IMR-90 (cell line): ENCODE results near the gene SLC6A6. TPM values are rescaled to one million over a fixed set of nuclear protein-coding genes. Genes with fewer than 3 reads are reported as not detected.

ENCODE experiments used
- ATAC-seq: fragments of 200-7000 bp; cut with Tn5 transposase; 2 replicates; pipeline ENCODE4 v1.9.1; 2020; ENCODE audit warnings: low read depth, mild to moderate bottlenecking, moderate library complexity
- BruUV-seq: library from RNA; stranded (reverse); fragments of 400-500 nt; replicated peaks from 2 replicates; lab custom pipeline; 2021; lab: Mats Ljungman, UMichigan
- CTCF ChIA-PET: fragments of 300-600 bp; formaldehyde crosslinking; extraction: SDS; loops from one replicate; lab custom pipeline; 2021; ENCODE audit warnings: antibody characterized with exemption; lab: Yijun Ruan, JAX
- POLR2A ChIA-PET: fragments of 300-600 bp; sonication (Branson Sonifier 250); formaldehyde crosslinking; loops from one replicate; lab custom pipeline; 2022; ENCODE audit warnings: antibody characterized with exemption; ENCODE audit not compliant: unreplicated experiment; lab: Charles Lee
- DNase-seq: peaks from one replicate; pipeline ENCODE4 v3.0.0; 2013
- H2AFZ ChIP-seq: replicated peaks from 2 replicates; pipeline ENCODE3; 2013; ENCODE audit warnings: low read length, mild to moderate bottlenecking; ENCODE audit not compliant: poor library complexity
- H2AK5ac ChIP-seq: 2 replicates; pipeline ENCODE4 v1.6.1; 2013; ENCODE audit warnings: low read depth, low read length, inconsistent platforms
- H2AK9ac ChIP-seq: replicated peaks from 2 replicates; pipeline ENCODE3; 2013; ENCODE audit warnings: mild to moderate bottlenecking, low read depth, low read length, moderate library complexity; ENCODE audit not compliant: poor library complexity
- H2BK120ac ChIP-seq: 2 replicates; pipeline ENCODE4 v1.6.1; 2013; ENCODE audit warnings: low read depth, low read length, inconsistent platforms
- H2BK15ac ChIP-seq: 3 replicates; pipeline ENCODE4 v1.6.1; 2013; ENCODE audit warnings: low read depth, low read length, inconsistent platforms
- H2BK20ac ChIP-seq: 2 replicates; pipeline ENCODE4 v1.6.1; 2013; ENCODE audit warnings: low read depth, mild to moderate bottlenecking, inconsistent platforms, low read length, moderate library complexity
- H2BK5ac ChIP-seq: 2 replicates; pipeline ENCODE4 v1.6.1; 2013; ENCODE audit warnings: mild to moderate bottlenecking, low read depth, low read length, inconsistent platforms; ENCODE audit not compliant: poor library complexity, severe bottlenecking
- H3K14ac ChIP-seq: replicated peaks from 2 replicates; pipeline ENCODE4 v1.6.1; 2013; ENCODE audit warnings: low read depth, low read length, inconsistent platforms
- H3K18ac ChIP-seq: 2 replicates; pipeline ENCODE4 v1.6.1; 2013; ENCODE audit warnings: low read depth, low read length, control low read depth
- H3K23ac ChIP-seq: 2 replicates; pipeline ENCODE4 v1.6.1; 2013; ENCODE audit warnings: low read depth, low read length, inconsistent platforms
- H3K27ac ChIP-seq: 2 replicates; pipeline ENCODE4 v1.5.1; 2013; ENCODE audit warnings: mild to moderate bottlenecking, control low read depth, low read length; ENCODE audit not compliant: insufficient read depth
- H3K27me3 ChIP-seq: 2 replicates; pipeline ENCODE4 v1.6.1; 2013; ENCODE audit warnings: low read length; ENCODE audit not compliant: control insufficient read depth, insufficient read depth
- H3K36me3 ChIP-seq: 2 replicates; pipeline ENCODE4 v1.6.1; 2013; ENCODE audit warnings: low read length, mixed read lengths; ENCODE audit not compliant: control insufficient read depth, insufficient read depth
- H3K4ac ChIP-seq: 2 replicates; pipeline ENCODE4 v1.6.1; 2013; ENCODE audit warnings: low read depth, low read length, inconsistent platforms
- H3K4me1 ChIP-seq: 2 replicates; pipeline ENCODE4 v1.6.1; 2013; ENCODE audit warnings: low read length, mixed read lengths; ENCODE audit not compliant: control insufficient read depth, insufficient read depth
- H3K4me2 ChIP-seq: 2 replicates; pipeline ENCODE4 v1.6.1; 2013; ENCODE audit warnings: low read depth, mild to moderate bottlenecking, control low read depth, low read length, moderate library complexity
- H3K4me3 ChIP-seq: 2 replicates; pipeline ENCODE4 v1.5.1; 2013; ENCODE audit warnings: low read depth, mild to moderate bottlenecking, control low read depth, low read length, moderate library complexity; ENCODE audit not compliant: insufficient read depth
- H3K56ac ChIP-seq: 2 replicates; pipeline ENCODE4 v1.6.1; 2013; ENCODE audit warnings: low read length, inconsistent platforms; ENCODE audit not compliant: insufficient read depth; ENCODE audit errors: extremely low read depth
- H3K79me1 ChIP-seq, 2 experiments: 2 replicates each; pipeline ENCODE4 v1.6.1; 2013; ENCODE audit warnings: low read length in 2 of 2, inconsistent platforms in 1 of 2, low read depth in 1 of 2
- H3K9ac ChIP-seq: 2 replicates; pipeline ENCODE4 v1.6.1; 2013; ENCODE audit warnings: low read depth, low read length, control low read depth
- H3K9me1 ChIP-seq: 2 replicates; pipeline ENCODE4 v1.6.1; 2013; ENCODE audit warnings: low read length, inconsistent platforms; ENCODE audit not compliant: insufficient read depth
- H3K9me3 ChIP-seq: 2 replicates; pipeline ENCODE4 v1.6.1; 2013; ENCODE audit warnings: low read length; ENCODE audit not compliant: control insufficient read depth, insufficient read depth
- H4K20me1 ChIP-seq: 2 replicates; pipeline ENCODE4 v1.6.1; 2013; ENCODE audit warnings: low read length, inconsistent platforms; ENCODE audit not compliant: insufficient read depth
- H4K5ac ChIP-seq: 2 replicates; pipeline ENCODE4 v1.6.1; 2013; ENCODE audit warnings: mild to moderate bottlenecking, low read depth, low read length, control low read depth
- H4K8ac ChIP-seq, 2 experiments: 2 replicates each; pipeline ENCODE4 v1.6.1; 2013; ENCODE audit warnings: low read depth in 2 of 2, low read length in 2 of 2, control low read depth in 1 of 2, inconsistent platforms in 1 of 2
- H4K91ac ChIP-seq: 2 replicates; pipeline ENCODE4 v1.6.1; 2013; ENCODE audit warnings: low read depth, low read length, inconsistent platforms; ENCODE audit not compliant: insufficient read depth
- CEBPB ChIP-seq: IDR thresholded peaks from 2 replicates; pipeline ENCODE4 v1.6.1; 2012; ENCODE audit warnings: low read depth, low read length, improper control_type of control experiment
- MAZ ChIP-seq: IDR thresholded peaks from 2 replicates; pipeline ENCODE4 v1.6.1; 2012; ENCODE audit warnings: low read depth, mild to moderate bottlenecking, low read length, improper control_type of control experiment, moderate library complexity, borderline replicate concordance
- RCOR1 ChIP-seq: IDR thresholded peaks from 2 replicates; pipeline ENCODE4 v1.6.1; 2012; ENCODE audit warnings: mild to moderate bottlenecking, low read length, improper control_type of control experiment; ENCODE audit not compliant: insufficient replicate concordance
- USF2 ChIP-seq: fragments of 150-350 bp; IDR thresholded peaks from 2 replicates; pipeline ENCODE4 v1.6.1; 2017; ENCODE audit warnings: mild to moderate bottlenecking, antibody characterized with exemption, low read length, low read depth
- WGBS, 2 experiments: methylation state at CpG; one replicate each; pipeline versions ENCODE4 v1.1.5 to v1.1.7; 2013; ENCODE audit warnings: missing lambda C conversion rate in 2 of 2; ENCODE audit not compliant: insufficient read length in 1 of 2; ENCODE audit errors: extremely low coverage in 2 of 2; 5-methylcytosine and 5-hydroxymethylcytosine counted together
- dilution Hi-C: fragments of 300-500 bp; cut with HindIII; formaldehyde crosslinking; loops from one replicate; pipeline ENCODE4 v1.14.3; 2018; ENCODE audit warnings: low sequenced_read_pairs; ENCODE audit not compliant: unreplicated experiment
- in situ Hi-C: fragments of 300-500 bp; cut with MboI; formaldehyde crosslinking; loops from 3 replicates; pipeline ENCODE4 v1.14.3; 2019; ENCODE audit warnings: low sequenced_read_pairs, inconsistent platforms, mixed read lengths
- intact Hi-C: fragments of 100-400 bp; cut with micrococcal nuclease; formaldehyde crosslinking; loops from 2 replicates; pipeline ENCODE4 v1.10.0; 2022
- polyA plus RNA-seq, 3 experiments: library from polyadenylated mRNA; depleted of rRNA; stranded (reverse); fragments of >200 nt; gene quantifications; 2 replicates each; pipeline ENCODE4 v1.2.3, GENCODE V29; 2012; ENCODE audit warnings: low replicate concordance in 1 of 3
- total RNA-seq: library from RNA; depleted of rRNA; stranded (reverse); fragments of >200 nt; gene quantifications from 2 replicates; pipeline ENCODE4 v1.2.3, GENCODE V29; 2012
- TF ChIP-seq, protein P1 (sequence below): fragments of 150-350 bp; IDR thresholded peaks from 2 replicates; pipeline ENCODE4 v1.6.1; 2016; ENCODE audit warnings: low read depth, mild to moderate bottlenecking, low read length, moderate library complexity, borderline replicate concordance

SLC6A6 gene
- total and polyA plus RNA-seq, 2 of the 4 experiments (the other 2 are of a cell fraction): 29.9 to 39.4 TPM

DNA sequence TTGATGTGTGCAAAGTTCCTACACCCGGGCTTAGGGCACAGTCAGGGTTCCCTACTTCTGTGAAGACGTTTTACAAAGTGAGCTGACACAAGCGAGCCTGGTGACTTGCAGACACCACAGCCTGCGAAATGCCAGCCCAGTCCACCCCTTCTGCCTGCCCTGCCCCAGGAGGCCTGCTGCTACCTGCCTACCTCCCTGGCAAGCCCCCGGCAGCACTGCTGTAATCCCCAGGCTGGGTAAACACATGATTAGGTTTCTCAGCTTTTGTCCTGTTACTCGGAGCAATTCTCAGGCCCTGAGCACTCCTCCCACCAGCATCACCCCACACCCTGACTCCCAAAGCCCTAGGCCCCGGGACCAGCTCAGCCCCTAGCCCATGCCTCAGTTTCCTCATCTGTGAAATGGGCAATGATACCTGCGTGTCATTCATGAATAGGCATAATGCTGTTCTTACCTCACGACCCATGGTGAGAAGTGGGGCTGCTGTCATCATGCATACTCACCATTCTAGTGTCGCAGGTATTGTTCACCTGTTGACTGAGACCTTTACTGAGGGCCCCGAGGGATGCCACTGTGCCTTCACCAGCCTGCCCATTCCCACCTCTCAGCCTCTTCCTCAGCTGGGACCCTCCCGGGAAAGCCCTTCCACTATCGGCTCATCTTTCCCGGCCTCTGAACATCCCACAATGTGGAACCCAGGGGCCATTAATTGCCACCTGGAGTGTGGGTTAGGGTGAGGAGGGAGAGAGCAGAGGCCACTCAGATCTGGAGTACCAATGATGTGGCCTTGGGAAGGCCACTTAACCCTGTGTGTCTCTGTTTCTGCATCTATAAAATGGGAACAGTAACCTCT, 31.5 kb upstream of the SLC6A6 start:
- Histone ChIP-seq H3K9ac (no peak overlapping the region), H2AFZ (peak overlapping the region; percentile 56), H3K4ac (no peak overlapping the region; the same call in 1 of the 2 replicates), H4K91ac (no peak overlapping the region), H3K36me3 (no peaks in the 10 kb centered on the region), H2BK15ac (no peak overlapping the region), H3K4me2 (no peak overlapping the region), H3K27me3 (peaks cover 9% of the 10 kb centered on the region; the same call in 1 of the 2 replicates), H2BK5ac (no peak overlapping the region), H2BK20ac (no peak overlapping the region), H3K56ac (no peak overlapping the region), H3K27ac (no peak overlapping the region), H3K4me3 (no peak overlapping the region), H4K5ac (no peak overlapping the region), H3K9me1 (0 out of 2 replicates have a peak, but pooled peaks cover 3% of the 10 kb centered on the region), H3K4me1 (peaks cover 3% of the 10 kb centered on the region), H3K14ac (no peak overlapping the region; the same call in 1 of the 2 replicates), H2AK5ac (no peak overlapping the region), H3K79me1 (no peaks in the 10 kb centered on the region), H3K18ac (no peak overlapping the region), H2BK120ac (no peak overlapping the region), H4K8ac (no peak overlapping the region), H2AK9ac (no peak overlapping the region), H4K20me1 (no peaks in the 10 kb centered on the region), H3K23ac (no peak overlapping the region), H3K9me3 (no peaks in the 10 kb centered on the region)
- intact Hi-C loops (no loop called here), in situ Hi-C loops (no loop called here), dilution Hi-C loops (no loop called here)
- CTCF ChIA-PET: interaction anchor here (0.6 kb wide), 1 partner anchor 39 kb away, joined by 3 read pairs; no protein-coding TSS in a partner anchor
- POLR2A ChIA-PET: no interaction called here
- no peak for DNase-seq
- TF ChIP-seq, protein P1, sequence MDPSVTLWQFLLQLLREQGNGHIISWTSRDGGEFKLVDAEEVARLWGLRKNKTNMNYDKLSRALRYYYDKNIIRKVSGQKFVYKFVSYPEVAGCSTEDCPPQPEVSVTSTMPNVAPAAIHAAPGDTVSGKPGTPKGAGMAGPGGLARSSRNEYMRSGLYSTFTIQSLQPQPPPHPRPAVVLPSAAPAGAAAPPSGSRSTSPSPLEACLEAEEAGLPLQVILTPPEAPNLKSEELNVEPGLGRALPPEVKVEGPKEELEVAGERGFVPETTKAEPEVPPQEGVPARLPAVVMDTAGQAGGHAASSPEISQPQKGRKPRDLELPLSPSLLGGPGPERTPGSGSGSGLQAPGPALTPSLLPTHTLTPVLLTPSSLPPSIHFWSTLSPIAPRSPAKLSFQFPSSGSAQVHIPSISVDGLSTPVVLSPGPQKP: no peak
- TF ChIP-seq CEBPB: no peak
- TF ChIP-seq RCOR1: no peak
- TF ChIP-seq USF2: no peak
- no peak for TF ChIP-seq MAZ
- no peak for ATAC-seq
- 67% methylated on average over 3 of the region's 14 CpGs; no CpG with 5 or more reads in 1 of the 2 experiments for WGBS, 2 experiments
- no TSS peak for BruUV-seq
